IMR-90 (cell line): ENCODE results near the gene FOXO3. TPM values are rescaled to one million over a fixed set of nuclear protein-coding genes. Genes with fewer than 3 reads are reported as not detected.

Experiments used
- ATAC-seq: fragments of 200-7000 bp; cut with Tn5 transposase; 2 replicates; pipeline ENCODE4 v1.9.1; 2020; ENCODE audit warnings: low read depth, mild to moderate bottlenecking, moderate library complexity
- BruUV-seq: library from RNA; stranded (reverse); fragments of 400-500 nt; replicated peaks from 2 replicates; lab custom pipeline; 2021; lab: Mats Ljungman, UMichigan
- CTCF ChIA-PET: fragments of 300-600 bp; formaldehyde crosslinking; extraction: SDS; loops from one replicate; lab custom pipeline; 2021; ENCODE audit warnings: antibody characterized with exemption; lab: Yijun Ruan, JAX
- POLR2A ChIA-PET: fragments of 300-600 bp; sonication (Branson Sonifier 250); formaldehyde crosslinking; loops from one replicate; lab custom pipeline; 2022; ENCODE audit warnings: antibody characterized with exemption; ENCODE audit not compliant: unreplicated experiment; lab: Charles Lee
- DNase-seq: peaks from one replicate; pipeline ENCODE4 v3.0.0; 2013
- H2AFZ ChIP-seq: replicated peaks from 2 replicates; pipeline ENCODE3; 2013; ENCODE audit warnings: low read length, mild to moderate bottlenecking; ENCODE audit not compliant: poor library complexity
- H2AK5ac ChIP-seq: 2 replicates; pipeline ENCODE4 v1.6.1; 2013; ENCODE audit warnings: low read depth, low read length, inconsistent platforms
- H2AK9ac ChIP-seq: replicated peaks from 2 replicates; pipeline ENCODE3; 2013; ENCODE audit warnings: mild to moderate bottlenecking, low read depth, low read length, moderate library complexity; ENCODE audit not compliant: poor library complexity
- H2BK120ac ChIP-seq: 2 replicates; pipeline ENCODE4 v1.6.1; 2013; ENCODE audit warnings: low read depth, low read length, inconsistent platforms
- H2BK15ac ChIP-seq: 3 replicates; pipeline ENCODE4 v1.6.1; 2013; ENCODE audit warnings: low read depth, low read length, inconsistent platforms
- H2BK20ac ChIP-seq: 2 replicates; pipeline ENCODE4 v1.6.1; 2013; ENCODE audit warnings: low read depth, mild to moderate bottlenecking, inconsistent platforms, low read length, moderate library complexity
- H2BK5ac ChIP-seq: 2 replicates; pipeline ENCODE4 v1.6.1; 2013; ENCODE audit warnings: mild to moderate bottlenecking, low read depth, low read length, inconsistent platforms; ENCODE audit not compliant: poor library complexity, severe bottlenecking
- H3K14ac ChIP-seq: replicated peaks from 2 replicates; pipeline ENCODE4 v1.6.1; 2013; ENCODE audit warnings: low read depth, low read length, inconsistent platforms
- H3K18ac ChIP-seq: 2 replicates; pipeline ENCODE4 v1.6.1; 2013; ENCODE audit warnings: low read depth, low read length, control low read depth
- H3K23ac ChIP-seq: 2 replicates; pipeline ENCODE4 v1.6.1; 2013; ENCODE audit warnings: low read depth, low read length, inconsistent platforms
- H3K27ac ChIP-seq: 2 replicates; pipeline ENCODE4 v1.5.1; 2013; ENCODE audit warnings: mild to moderate bottlenecking, control low read depth, low read length; ENCODE audit not compliant: insufficient read depth
- H3K27me3 ChIP-seq: 2 replicates; pipeline ENCODE4 v1.6.1; 2013; ENCODE audit warnings: low read length; ENCODE audit not compliant: control insufficient read depth, insufficient read depth
- H3K36me3 ChIP-seq: 2 replicates; pipeline ENCODE4 v1.6.1; 2013; ENCODE audit warnings: low read length, mixed read lengths; ENCODE audit not compliant: control insufficient read depth, insufficient read depth
- H3K4ac ChIP-seq: 2 replicates; pipeline ENCODE4 v1.6.1; 2013; ENCODE audit warnings: low read depth, low read length, inconsistent platforms
- H3K4me1 ChIP-seq: 2 replicates; pipeline ENCODE4 v1.6.1; 2013; ENCODE audit warnings: low read length, mixed read lengths; ENCODE audit not compliant: control insufficient read depth, insufficient read depth
- H3K4me2 ChIP-seq: 2 replicates; pipeline ENCODE4 v1.6.1; 2013; ENCODE audit warnings: low read depth, mild to moderate bottlenecking, control low read depth, low read length, moderate library complexity
- H3K4me3 ChIP-seq: 2 replicates; pipeline ENCODE4 v1.5.1; 2013; ENCODE audit warnings: low read depth, mild to moderate bottlenecking, control low read depth, low read length, moderate library complexity; ENCODE audit not compliant: insufficient read depth
- H3K56ac ChIP-seq: 2 replicates; pipeline ENCODE4 v1.6.1; 2013; ENCODE audit warnings: low read length, inconsistent platforms; ENCODE audit not compliant: insufficient read depth; ENCODE audit errors: extremely low read depth
- H3K79me1 ChIP-seq, 2 experiments: 2 replicates each; pipeline ENCODE4 v1.6.1; 2013; ENCODE audit warnings: low read length in 2 of 2, inconsistent platforms in 1 of 2, low read depth in 1 of 2
- H3K9ac ChIP-seq: 2 replicates; pipeline ENCODE4 v1.6.1; 2013; ENCODE audit warnings: low read depth, low read length, control low read depth
- H3K9me1 ChIP-seq: 2 replicates; pipeline ENCODE4 v1.6.1; 2013; ENCODE audit warnings: low read length, inconsistent platforms; ENCODE audit not compliant: insufficient read depth
- H3K9me3 ChIP-seq: 2 replicates; pipeline ENCODE4 v1.6.1; 2013; ENCODE audit warnings: low read length; ENCODE audit not compliant: control insufficient read depth, insufficient read depth
- H4K20me1 ChIP-seq: 2 replicates; pipeline ENCODE4 v1.6.1; 2013; ENCODE audit warnings: low read length, inconsistent platforms; ENCODE audit not compliant: insufficient read depth
- H4K5ac ChIP-seq: 2 replicates; pipeline ENCODE4 v1.6.1; 2013; ENCODE audit warnings: mild to moderate bottlenecking, low read depth, low read length, control low read depth
- H4K8ac ChIP-seq, 2 experiments: 2 replicates each; pipeline ENCODE4 v1.6.1; 2013; ENCODE audit warnings: low read depth in 2 of 2, low read length in 2 of 2, control low read depth in 1 of 2, inconsistent platforms in 1 of 2
- H4K91ac ChIP-seq: 2 replicates; pipeline ENCODE4 v1.6.1; 2013; ENCODE audit warnings: low read depth, low read length, inconsistent platforms; ENCODE audit not compliant: insufficient read depth
- CEBPB ChIP-seq: IDR thresholded peaks from 2 replicates; pipeline ENCODE4 v1.6.1; 2012; ENCODE audit warnings: low read depth, low read length, improper control_type of control experiment
- POLR2A ChIP-seq: IDR thresholded peaks from 2 replicates; pipeline ENCODE4 v1.6.1; 2012; ENCODE audit warnings: mild to moderate bottlenecking, low read depth, low read length
- WGBS, 2 experiments: methylation state at CpG; one replicate each; pipeline versions ENCODE4 v1.1.5 to v1.1.7; 2013; ENCODE audit warnings: missing lambda C conversion rate in 2 of 2; ENCODE audit not compliant: insufficient read length in 1 of 2; ENCODE audit errors: extremely low coverage in 2 of 2; 5-methylcytosine and 5-hydroxymethylcytosine counted together
- dilution Hi-C: fragments of 300-500 bp; cut with HindIII; formaldehyde crosslinking; loops from one replicate; pipeline ENCODE4 v1.14.3; 2018; ENCODE audit warnings: low sequenced_read_pairs; ENCODE audit not compliant: unreplicated experiment
- in situ Hi-C: fragments of 300-500 bp; cut with MboI; formaldehyde crosslinking; loops from 3 replicates; pipeline ENCODE4 v1.14.3; 2019; ENCODE audit warnings: low sequenced_read_pairs, inconsistent platforms, mixed read lengths
- intact Hi-C: fragments of 100-400 bp; cut with micrococcal nuclease; formaldehyde crosslinking; loops from 2 replicates; pipeline ENCODE4 v1.10.0; 2022
- polyA plus RNA-seq, 3 experiments: library from polyadenylated mRNA; depleted of rRNA; stranded (reverse); fragments of >200 nt; gene quantifications; 2 replicates each; pipeline ENCODE4 v1.2.3, GENCODE V29; 2012; ENCODE audit warnings: low replicate concordance in 1 of 3
- total RNA-seq: library from RNA; depleted of rRNA; stranded (reverse); fragments of >200 nt; gene quantifications from 2 replicates; pipeline ENCODE4 v1.2.3, GENCODE V29; 2012

FOXO3 gene
- total and polyA plus RNA-seq, 2 of the 4 experiments (the other 2 are of a cell fraction) = 17.5 to 38.7 TPM

DNA sequence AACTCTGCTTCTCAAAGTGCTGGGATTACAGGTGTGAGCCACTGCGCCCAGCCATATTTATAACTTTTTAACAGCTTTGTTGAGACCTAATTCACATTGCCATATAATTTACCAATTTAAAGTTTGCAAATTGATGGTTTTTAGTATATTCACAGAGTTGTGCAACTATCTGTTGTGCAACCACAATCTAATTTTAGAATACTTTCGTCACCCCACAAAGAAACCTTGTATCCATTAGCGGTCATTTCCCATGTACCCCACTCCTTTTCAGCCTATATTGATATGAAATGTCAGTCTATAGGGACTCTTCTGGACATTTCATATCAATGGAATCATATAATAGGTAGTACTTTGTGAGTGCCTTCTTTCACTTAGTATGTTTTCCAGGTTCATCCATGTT is 55.8 kb downstream of the FOXO3 start:
- H3K9ac ChIP-seq = no peak overlapping the region
- H2BK20ac ChIP-seq = no peak overlapping the region
- peaks cover 21 to 51% of the 10 kb centered on the region in 2 experiments for H3K79me1 ChIP-seq
- in situ Hi-C loops = no loop called here
- H4K20me1 ChIP-seq = peaks cover 55% of the 10 kb centered on the region
- H4K8ac ChIP-seq = no peak overlapping the region
- POLR2A ChIA-PET = interaction anchor here (0.6 kb wide), 1 partner anchor 28 kb away, joined by 4 read pairs; no protein-coding TSS in a partner anchor
- H2BK5ac ChIP-seq = no peak overlapping the region
- no peak overlapping the region for H3K4ac ChIP-seq
- no peak overlapping the region for H3K4me3 ChIP-seq
- intact Hi-C loops = no loop called here
- H3K4me2 ChIP-seq = no peak overlapping the region
- H4K5ac ChIP-seq = no peak overlapping the region
- H2AK5ac ChIP-seq = no peak overlapping the region
- no peak overlapping the region for H3K27ac ChIP-seq
- DNase-seq (peak; percentile 31), ATAC-seq (no peak)
- no peak overlapping the region for H3K14ac ChIP-seq
- peaks cover 11% of the 10 kb centered on the region for H3K4me1 ChIP-seq
- no peaks in the 10 kb centered on the region for H3K9me3 ChIP-seq
- no peak overlapping the region for H3K23ac ChIP-seq
- CTCF ChIA-PET = no interaction called here
- H4K91ac ChIP-seq = no peak overlapping the region
- H3K36me3 ChIP-seq = no peaks in the 10 kb centered on the region
- dilution Hi-C loops = no loop called here
- BruUV-seq = no TSS peak
- peak; percentile 94 for TF ChIP-seq CEBPB
- no peak for TF ChIP-seq POLR2A
- H2AK9ac ChIP-seq = no peak overlapping the region
- H2AFZ ChIP-seq = no peak overlapping the region
- H3K9me1 ChIP-seq = peaks cover 14% of the 10 kb centered on the region
- H2BK120ac ChIP-seq = no peak overlapping the region
- no peak overlapping the region for H3K18ac ChIP-seq
- no peaks in the 10 kb centered on the region for H3K27me3 ChIP-seq
- no peak overlapping the region for H3K56ac ChIP-seq
- H2BK15ac ChIP-seq = no peak overlapping the region
- WGBS, 2 experiments = no CpG with 5 or more reads among the region's 3 CpGs
